Amygdala (tissue), 56 donors: ENCODE results near the gene CD247.
"Not testable (repeated sequence)": the region's sequence is repeated elsewhere in the genome, so short reads cannot be mapped to it uniquely, and the experiment has no call there.

ENCODE experiments used
- DNase-seq, 56 donors: peaks; one replicate each; lab custom pipeline; 2025; lab: John Stamatoyannopoulos, UW

The CD247 gene

GRCh38 chr1:167518331-167518700, at the start of gene CD247:
TSS of gene CD247 (minus strand) at chr1:167518529. CDS start at chr1:167518465, 64 bp downstream.
- DNase-seq = no peak

- DNase-seq = no peak
These were observed 49.3 kb upstream of the CD247 start for GRCh38 chr1:167567663-167568062.

GRCh38 chr1:167566766-167567165, 48.4 kb upstream of the CD247 start:
- DNase-seq = no peak

- no peak for DNase-seq
These were observed 47.6 kb upstream of the CD247 start for GRCh38 chr1:167565922-167566321.

- peak in 2 of 56 donors; percentile 4 to 6 for DNase-seq
These were observed 46.4 kb upstream of the CD247 start for GRCh38 chr1:167564612-167565270.

GRCh38 chr1:167563579-167564246, 45.4 kb upstream of the CD247 start:
- peak in 10 of 56 donors; percentile 2 to 34 (median 13) for DNase-seq

GRCh38 chr1:167562702-167563101, 44.4 kb upstream of the CD247 start:
- no peak for DNase-seq

- no peak for DNase-seq
These were observed 43.4 kb upstream of the CD247 start for GRCh38 chr1:167561753-167562152.

GRCh38 chr1:167555971-167556714, 37.8 kb upstream of the CD247 start:
- DNase-seq = peak in 51 of 56 donors; percentile 1 to 93 (median 46)

- DNase-seq = not testable (repeated sequence)
These were observed 36.7 kb upstream of the CD247 start for GRCh38 chr1:167555072-167555471.

GRCh38 chr1:167554028-167554779, 35.9 kb upstream of the CD247 start:
- no peak for DNase-seq

GRCh38 chr1:167553136-167554027, 35.1 kb upstream of the CD247 start, which contains the start of gene CREG1:
TSS of gene CREG1 (minus strand) at chr1:167553762.
- DNase-seq = peak; percentile 33 to 94 (median 84)

GRCh38 chr1:167551362-167551761, 33.0 kb upstream of the CD247 start:
- DNase-seq = no peak

- no peak for DNase-seq
These were observed 30.0 kb upstream of the CD247 start for GRCh38 chr1:167548059-167548932.

- no peak for DNase-seq
These were observed 28.6 kb upstream of the CD247 start for GRCh38 chr1:167546935-167547334.

- DNase-seq = no peak
These were observed 27.0 kb upstream of the CD247 start for GRCh38 chr1:167545349-167545748.

GRCh38 chr1:167544447-167545093, 26.2 kb upstream of the CD247 start:
- DNase-seq = no peak
